GM18511 (cell line): ENCODE measurements around the gene SCAMP5.

ENCODE experiments used
- ATAC-seq: cut with Tn5 transposase; IDR thresholded peaks from one replicate; pipeline ENCODE4 v1.9.1; 2021; ENCODE audit warnings: mild to moderate bottlenecking, moderate library complexity; ENCODE audit not compliant: unreplicated experiment

SCAMP5 gene

DNA sequence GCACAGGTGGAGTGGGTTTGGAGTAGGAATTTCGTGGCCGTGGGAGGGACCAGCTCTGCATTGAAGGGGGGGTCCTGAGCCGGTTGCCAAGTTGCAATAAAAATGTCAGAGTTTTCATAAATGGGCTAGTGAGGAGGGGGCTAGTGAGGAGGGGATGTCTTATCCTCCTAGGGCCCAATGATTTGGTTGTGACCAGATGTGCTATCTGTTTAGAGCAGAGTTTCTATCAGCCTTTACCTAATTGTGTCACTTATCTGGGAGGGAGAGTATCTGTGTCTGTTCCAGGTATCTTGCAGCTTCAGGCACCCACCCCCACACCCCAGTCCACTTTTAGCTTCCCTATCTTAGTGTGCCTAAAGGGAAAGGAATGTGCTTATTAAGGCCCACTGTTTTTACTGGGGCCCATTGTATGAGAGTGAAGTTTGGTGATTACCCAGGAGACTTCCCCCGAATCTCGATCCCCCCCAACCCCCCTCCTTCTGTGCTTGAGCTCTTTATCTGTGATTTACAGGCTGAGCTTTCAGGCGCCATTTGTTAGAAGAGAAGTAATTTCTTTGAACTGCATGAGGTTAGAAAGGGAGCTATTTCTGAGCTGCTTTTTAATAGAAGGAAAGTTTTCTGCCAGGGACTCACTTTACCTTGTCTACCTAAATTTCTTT lies 70.6 kb downstream of the SCAMP5 start:
- ATAC-seq, result no peak

DNA sequence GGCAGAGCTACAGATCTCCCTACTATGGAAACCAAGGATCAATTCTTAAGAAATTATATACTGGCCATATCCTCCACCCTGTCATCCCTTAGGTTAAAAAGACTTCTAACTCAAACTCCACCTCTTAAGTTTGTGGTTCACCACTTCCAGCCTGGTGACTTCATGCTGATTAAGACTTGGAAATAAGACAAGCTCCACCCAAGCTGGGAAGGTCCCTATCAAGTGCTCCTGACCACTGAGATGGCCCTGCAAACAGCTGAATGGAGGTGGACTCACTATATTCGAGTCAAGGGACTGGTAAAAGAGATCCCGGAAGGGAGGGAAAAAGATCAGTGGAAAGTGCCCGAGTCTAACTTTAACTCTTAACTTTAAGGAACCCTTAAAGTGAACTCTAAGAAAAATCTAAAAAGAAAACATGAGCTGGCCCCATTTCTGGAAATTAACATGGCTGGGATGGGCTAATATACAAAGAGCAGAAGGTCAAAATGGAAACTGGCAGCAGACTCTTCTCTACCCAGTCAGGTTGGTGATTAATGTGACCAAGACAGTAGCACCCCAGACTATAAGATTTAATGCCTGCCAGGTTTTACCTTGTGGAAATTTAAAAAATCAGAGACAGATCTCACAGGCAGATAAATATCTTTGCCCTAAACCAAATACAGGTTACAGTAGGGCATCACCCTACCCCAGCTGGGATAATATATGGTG lies 71.9 kb downstream of the SCAMP5 start:
- no peak for ATAC-seq

DNA sequence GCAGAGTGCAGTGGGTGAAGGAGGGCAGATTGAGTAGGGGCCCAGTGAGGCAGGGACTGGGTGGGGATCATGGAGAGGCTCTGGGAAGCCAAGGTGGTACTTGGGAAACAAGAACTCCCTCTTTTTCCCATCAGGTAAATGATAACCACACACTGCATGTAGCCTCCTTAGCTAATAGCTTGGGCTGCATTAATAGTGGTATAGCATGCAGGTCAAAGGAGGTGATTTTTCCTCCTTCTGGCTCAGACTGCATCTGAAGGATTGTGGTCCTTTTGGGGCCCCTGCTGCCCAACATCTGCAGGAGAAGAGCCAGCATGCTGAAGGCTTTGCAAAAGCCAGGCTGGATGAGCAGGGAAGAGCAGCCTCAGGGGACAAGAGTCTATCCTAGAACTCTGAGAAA lies 73.4 kb downstream of the SCAMP5 start:
- ATAC-seq, result no peak

DNA sequence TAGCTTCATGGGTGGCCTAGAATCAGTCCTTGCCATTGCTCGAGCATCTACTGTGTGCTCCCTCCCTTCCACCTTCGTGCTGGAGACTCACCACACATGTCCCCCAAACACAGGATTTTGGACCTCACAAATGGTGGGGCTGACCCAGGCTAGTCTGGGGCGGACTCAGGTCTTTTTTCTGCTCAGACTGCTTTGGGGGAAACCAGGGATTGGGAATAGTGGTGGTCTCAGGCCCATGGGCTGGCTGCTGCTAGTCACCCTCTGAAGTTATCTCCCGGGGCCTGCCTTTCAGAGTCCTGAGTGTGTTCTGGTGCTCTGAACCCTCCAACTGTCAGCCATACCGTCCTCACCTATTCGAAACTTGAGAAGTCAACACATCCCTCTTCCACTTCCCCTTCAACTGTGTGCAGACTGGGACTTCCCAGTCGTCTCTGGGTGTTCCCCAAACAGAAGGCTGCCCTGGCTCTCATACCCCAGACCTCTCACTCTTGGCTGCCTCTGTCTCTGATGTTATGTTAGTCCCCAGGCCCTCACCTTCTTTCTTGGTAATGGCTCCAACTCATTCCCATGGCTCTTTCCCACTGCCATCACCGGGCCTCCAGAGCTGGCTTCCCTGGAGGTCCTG lies 74.0 kb downstream of the SCAMP5 start:
- peak; percentile 84 for ATAC-seq

DNA sequence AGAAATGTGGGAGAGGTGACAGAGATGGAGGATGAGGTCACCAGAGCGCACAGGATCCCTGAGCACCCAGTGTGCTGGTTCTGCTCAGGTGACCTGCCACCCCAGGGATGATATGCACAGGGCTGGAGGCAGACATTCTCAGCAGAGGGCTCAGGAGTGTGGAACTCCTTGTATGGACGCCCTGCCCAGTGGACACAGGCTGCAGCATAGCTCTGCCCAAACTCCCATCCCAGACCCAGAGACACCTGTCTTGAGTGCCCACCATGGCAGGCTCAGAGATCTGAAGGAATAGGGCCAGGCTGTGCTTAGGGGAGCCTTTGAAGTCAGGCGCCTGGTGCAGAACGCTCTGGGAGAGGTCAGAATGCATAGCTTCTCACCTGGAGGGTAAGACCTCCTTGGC lies 75.3 kb downstream of the SCAMP5 start:
- ATAC-seq, result no peak
